GM13977 (cell line): Measurements from ENCODE around the gene ATAD3A.

Experiments used
- DNase-seq: peaks from one replicate; pipeline ENCODE4 v3.0.0; 2012; ENCODE audit warnings: low spot score
- CTCF ChIP-seq: IDR thresholded peaks from 2 replicates; pipeline ENCODE4 v1.5.1; 2012; ENCODE audit warnings: mild to moderate bottlenecking, control low read depth; ENCODE audit not compliant: insufficient read depth; ENCODE audit errors: extremely low read depth, missing control alignments
- in situ Hi-C: fragments of 300-500 bp; cut with MboI; formaldehyde crosslinking; loops from one replicate; pipeline ENCODE4 v1.12.0; 2022; ENCODE audit warnings: low sequenced_read_pairs, low pct_unique_long_range_greater_than_20kb, mixed read lengths, inconsistent platforms; ENCODE audit not compliant: unreplicated experiment

ATAD3A gene

GRCh38 chr1:1535201-1536018 is 23.4 kb downstream of the ATAD3A start:
- in situ Hi-C loops = no loop called here
- no peak for DNase-seq
- TF ChIP-seq CTCF = no peak

GRCh38 chr1:1536019-1536937 is 24.3 kb downstream of the ATAD3A start:
- in situ Hi-C loops = no loop called here
- no peak for DNase-seq
- TF ChIP-seq CTCF = no peak

- no peak for TF ChIP-seq CTCF
- in situ Hi-C loops = no loop called here
- DNase-seq = no peak
These were observed 25.1 kb downstream of the ATAD3A start for GRCh38 chr1:1536938-1537546.

- no peak for DNase-seq
- TF ChIP-seq CTCF = no peak
- in situ Hi-C loops = no loop called here
These were observed 25.8 kb downstream of the ATAD3A start for GRCh38 chr1:1537626-1538250.

- DNase-seq = no peak
- in situ Hi-C loops = no loop called here
- TF ChIP-seq CTCF = no peak
These were observed 26.4 kb downstream of the ATAD3A start for GRCh38 chr1:1538334-1538733.

- in situ Hi-C loops = no loop called here
- no peak for TF ChIP-seq CTCF
- no peak for DNase-seq
These were observed 27.0 kb downstream of the ATAD3A start for GRCh38 chr1:1538989-1539309.
